DND-41 (cell line): ENCODE results near the gene DHRS7B.

Experiments
- CTCF ChIP-seq: IDR thresholded peaks from 2 replicates; pipeline ENCODE4 v1.5.1; 2012; ENCODE audit warnings: borderline replicate concordance, low read length, moderate library complexity, mild to moderate bottlenecking; ENCODE audit not compliant: poor library complexity, severe bottlenecking; ENCODE audit errors: extremely low read depth
- EZH2 ChIP-seq: IDR thresholded peaks from 3 replicates; pipeline ENCODE4 v1.6.1; 2012; ENCODE audit warnings: borderline replicate concordance, low read depth, mild to moderate bottlenecking, moderate library complexity, low read length, inconsistent platforms; ENCODE audit not compliant: severe bottlenecking

- no peak for TF ChIP-seq CTCF
- no peak for TF ChIP-seq EZH2
Measured at GRCh38 chr17:21173543-21173942, 46.8 kb downstream of the DHRS7B start.
